Bronchial epithelial cell (primary cell): ENCODE measurements around the gene CARD9. TPM values are rescaled to one million over a fixed set of nuclear protein-coding genes. Genes with fewer than 3 reads are reported as not detected.

Source experiments
- DNase-seq: peaks from one replicate; pipeline ENCODE4 v3.0.0-alpha.2; 2010; ENCODE audit warnings: low read depth
- FAIRE-seq: peaks from 2 replicates; lab custom pipeline; 2011; peaks lifted over from hg19 to GRCh38; lab: Jason Lieb, UNC
- H3K27me3 ChIP-seq: 2 replicates; pipeline ENCODE4 v1.5.1; 2011; ENCODE audit warnings: low read length; ENCODE audit not compliant: control insufficient read depth, insufficient read depth
- H3K36me3 ChIP-seq: 2 replicates; pipeline ENCODE4 v1.5.1; 2011; ENCODE audit warnings: low read length; ENCODE audit not compliant: control insufficient read depth, insufficient read depth
- H3K4me3 ChIP-seq: 2 replicates; pipeline ENCODE4 v1.5.1; 2011; ENCODE audit warnings: mild to moderate bottlenecking, low read depth, low read length, control low read depth
- CTCF ChIP-seq: IDR thresholded peaks from 2 replicates; pipeline ENCODE4 v1.5.1; 2011; ENCODE audit warnings: mild to moderate bottlenecking, moderate library complexity, low read length, control low read depth, inconsistent platforms; ENCODE audit not compliant: insufficient read depth, severe bottlenecking
- total RNA-seq: library from RNA; depleted of rRNA; stranded (reverse); fragments of >200 nt; gene quantifications from 2 replicates; pipeline ENCODE4 v1.2.1, GENCODE V29; 2014

CARD9 gene
- total RNA-seq, 1 donor from 2014 or later: 0.53 TPM

- no peaks in the 10 kb centered on the region for H3K36me3 ChIP-seq
- DNase-seq (no peak), FAIRE-seq (no peak)
- no peak for TF ChIP-seq CTCF
- H3K27me3 ChIP-seq: no peaks in the 10 kb centered on the region
- H3K4me3 ChIP-seq: no peak overlapping the region
Measured at GRCh38 chr9:136314056-136314416, 59.4 kb downstream of the CARD9 start.

Other genes starting within 250 kb of the CARD9 start
- gene LHX3, start 168.5 kb downstream of the CARD9 start, total RNA-seq: not detected in 2 replicates
- gene QSOX2, start 127.9 kb downstream of the CARD9 start, total RNA-seq: 10.6 and 12.1 TPM in 2 replicates
- not detected in 2 replicates for gene CCDC187, start 69.6 kb downstream of the CARD9 start, total RNA-seq
- 12.3 and 13.4 TPM in 2 replicates for gene GPSM1, start 46.1 kb downstream of the CARD9 start, total RNA-seq
- 14.5 and 17.4 TPM in 2 replicates for gene DNLZ, start 9.9 kb downstream of the CARD9 start, total RNA-seq
- 3.7 and 3.8 TPM in 2 replicates for gene SNAPC4, start 26.5 kb upstream of the CARD9 start, total RNA-seq
- 48.9 and 89.0 TPM in 2 replicates for gene ENTR1, start 36.9 kb upstream of the CARD9 start, total RNA-seq
- gene PMPCA, start 37.0 kb upstream of the CARD9 start, total RNA-seq: 39.2 and 43.2 TPM in 2 replicates
- gene INPP5E, start 66.2 kb upstream of the CARD9 start, total RNA-seq: 2.4 and 3.1 TPM in 2 replicates
- gene SEC16A, start 109.4 kb upstream of the CARD9 start, total RNA-seq: 13.7 and 20.5 TPM in 2 replicates
- gene NOTCH1, start 172.4 kb upstream of the CARD9 start, total RNA-seq: 70.0 and 90.4 TPM in 2 replicates